IMR-90 (cell line): ENCODE measurements around the gene ZNF620. TPM values are rescaled to one million over a fixed set of nuclear protein-coding genes. Genes with fewer than 3 reads are reported as not detected.

Experiments
- ATAC-seq: fragments of 200-7000 bp; cut with Tn5 transposase; 2 replicates; pipeline ENCODE4 v1.9.1; 2020; ENCODE audit warnings: low read depth, mild to moderate bottlenecking, moderate library complexity
- BruUV-seq: library from RNA; stranded (reverse); fragments of 400-500 nt; replicated peaks from 2 replicates; lab custom pipeline; 2021; lab: Mats Ljungman, UMichigan
- CTCF ChIA-PET: fragments of 300-600 bp; formaldehyde crosslinking; extraction: SDS; loops from one replicate; lab custom pipeline; 2021; ENCODE audit warnings: antibody characterized with exemption; lab: Yijun Ruan, JAX
- POLR2A ChIA-PET: fragments of 300-600 bp; sonication (Branson Sonifier 250); formaldehyde crosslinking; loops from one replicate; lab custom pipeline; 2022; ENCODE audit warnings: antibody characterized with exemption; ENCODE audit not compliant: unreplicated experiment; lab: Charles Lee
- DNase-seq: peaks from one replicate; pipeline ENCODE4 v3.0.0; 2013
- H2AFZ ChIP-seq: replicated peaks from 2 replicates; pipeline ENCODE3; 2013; ENCODE audit warnings: low read length, mild to moderate bottlenecking; ENCODE audit not compliant: poor library complexity
- H2AK5ac ChIP-seq: 2 replicates; pipeline ENCODE4 v1.6.1; 2013; ENCODE audit warnings: low read depth, low read length, inconsistent platforms
- H2AK9ac ChIP-seq: replicated peaks from 2 replicates; pipeline ENCODE3; 2013; ENCODE audit warnings: mild to moderate bottlenecking, low read depth, low read length, moderate library complexity; ENCODE audit not compliant: poor library complexity
- H2BK120ac ChIP-seq: 2 replicates; pipeline ENCODE4 v1.6.1; 2013; ENCODE audit warnings: low read depth, low read length, inconsistent platforms
- H2BK15ac ChIP-seq: 3 replicates; pipeline ENCODE4 v1.6.1; 2013; ENCODE audit warnings: low read depth, low read length, inconsistent platforms
- H2BK20ac ChIP-seq: 2 replicates; pipeline ENCODE4 v1.6.1; 2013; ENCODE audit warnings: low read depth, mild to moderate bottlenecking, inconsistent platforms, low read length, moderate library complexity
- H2BK5ac ChIP-seq: 2 replicates; pipeline ENCODE4 v1.6.1; 2013; ENCODE audit warnings: mild to moderate bottlenecking, low read depth, low read length, inconsistent platforms; ENCODE audit not compliant: poor library complexity, severe bottlenecking
- H3K14ac ChIP-seq: replicated peaks from 2 replicates; pipeline ENCODE4 v1.6.1; 2013; ENCODE audit warnings: low read depth, low read length, inconsistent platforms
- H3K18ac ChIP-seq: 2 replicates; pipeline ENCODE4 v1.6.1; 2013; ENCODE audit warnings: low read depth, low read length, control low read depth
- H3K23ac ChIP-seq: 2 replicates; pipeline ENCODE4 v1.6.1; 2013; ENCODE audit warnings: low read depth, low read length, inconsistent platforms
- H3K27ac ChIP-seq: 2 replicates; pipeline ENCODE4 v1.5.1; 2013; ENCODE audit warnings: mild to moderate bottlenecking, control low read depth, low read length; ENCODE audit not compliant: insufficient read depth
- H3K27me3 ChIP-seq: 2 replicates; pipeline ENCODE4 v1.6.1; 2013; ENCODE audit warnings: low read length; ENCODE audit not compliant: control insufficient read depth, insufficient read depth
- H3K36me3 ChIP-seq: 2 replicates; pipeline ENCODE4 v1.6.1; 2013; ENCODE audit warnings: low read length, mixed read lengths; ENCODE audit not compliant: control insufficient read depth, insufficient read depth
- H3K4ac ChIP-seq: 2 replicates; pipeline ENCODE4 v1.6.1; 2013; ENCODE audit warnings: low read depth, low read length, inconsistent platforms
- H3K4me1 ChIP-seq: 2 replicates; pipeline ENCODE4 v1.6.1; 2013; ENCODE audit warnings: low read length, mixed read lengths; ENCODE audit not compliant: control insufficient read depth, insufficient read depth
- H3K4me2 ChIP-seq: 2 replicates; pipeline ENCODE4 v1.6.1; 2013; ENCODE audit warnings: low read depth, mild to moderate bottlenecking, control low read depth, low read length, moderate library complexity
- H3K4me3 ChIP-seq: 2 replicates; pipeline ENCODE4 v1.5.1; 2013; ENCODE audit warnings: low read depth, mild to moderate bottlenecking, control low read depth, low read length, moderate library complexity; ENCODE audit not compliant: insufficient read depth
- H3K56ac ChIP-seq: 2 replicates; pipeline ENCODE4 v1.6.1; 2013; ENCODE audit warnings: low read length, inconsistent platforms; ENCODE audit not compliant: insufficient read depth; ENCODE audit errors: extremely low read depth
- H3K79me1 ChIP-seq, 2 experiments: 2 replicates each; pipeline ENCODE4 v1.6.1; 2013; ENCODE audit warnings: low read length in 2 of 2, inconsistent platforms in 1 of 2, low read depth in 1 of 2
- H3K9ac ChIP-seq: 2 replicates; pipeline ENCODE4 v1.6.1; 2013; ENCODE audit warnings: low read depth, low read length, control low read depth
- H3K9me1 ChIP-seq: 2 replicates; pipeline ENCODE4 v1.6.1; 2013; ENCODE audit warnings: low read length, inconsistent platforms; ENCODE audit not compliant: insufficient read depth
- H3K9me3 ChIP-seq: 2 replicates; pipeline ENCODE4 v1.6.1; 2013; ENCODE audit warnings: low read length; ENCODE audit not compliant: control insufficient read depth, insufficient read depth
- H4K20me1 ChIP-seq: 2 replicates; pipeline ENCODE4 v1.6.1; 2013; ENCODE audit warnings: low read length, inconsistent platforms; ENCODE audit not compliant: insufficient read depth
- H4K5ac ChIP-seq: 2 replicates; pipeline ENCODE4 v1.6.1; 2013; ENCODE audit warnings: mild to moderate bottlenecking, low read depth, low read length, control low read depth
- H4K8ac ChIP-seq, 2 experiments: 2 replicates each; pipeline ENCODE4 v1.6.1; 2013; ENCODE audit warnings: low read depth in 2 of 2, low read length in 2 of 2, control low read depth in 1 of 2, inconsistent platforms in 1 of 2
- H4K91ac ChIP-seq: 2 replicates; pipeline ENCODE4 v1.6.1; 2013; ENCODE audit warnings: low read depth, low read length, inconsistent platforms; ENCODE audit not compliant: insufficient read depth
- BHLHE40 ChIP-seq: fragments of 150-350 bp; IDR thresholded peaks from 2 replicates; pipeline ENCODE4 v1.6.1; 2016; ENCODE audit warnings: mild to moderate bottlenecking, low read depth, low read length
- CEBPB ChIP-seq: IDR thresholded peaks from 2 replicates; pipeline ENCODE4 v1.6.1; 2012; ENCODE audit warnings: low read depth, low read length, improper control_type of control experiment
- CHD1 ChIP-seq: IDR thresholded peaks from 2 replicates; pipeline ENCODE4 v1.6.1; 2012; ENCODE audit warnings: low read depth, low read length, improper control_type of control experiment
- CTCF ChIP-seq: conservative IDR thresholded peaks from 2 replicates; pipeline ENCODE4 v1.5.1; 2012; ENCODE audit warnings: mild to moderate bottlenecking, low read depth, low read length, improper control_type of control experiment
- FOS ChIP-seq: fragments of 150-350 bp; IDR thresholded peaks from 2 replicates; pipeline ENCODE4 v1.6.1; 2016; ENCODE audit warnings: low read depth, low read length
- MAFK ChIP-seq: IDR thresholded peaks from 2 replicates; pipeline ENCODE4 v1.6.1; 2012; ENCODE audit warnings: low read depth, low read length, improper control_type of control experiment
- MAZ ChIP-seq: IDR thresholded peaks from 2 replicates; pipeline ENCODE4 v1.6.1; 2012; ENCODE audit warnings: low read depth, mild to moderate bottlenecking, low read length, improper control_type of control experiment, moderate library complexity, borderline replicate concordance
- MXI1 ChIP-seq: IDR thresholded peaks from 2 replicates; pipeline ENCODE4 v1.6.1; 2012; ENCODE audit warnings: low read depth, mild to moderate bottlenecking, low read length, moderate library complexity, borderline replicate concordance
- NFE2L2 ChIP-seq: fragments of 150-350 bp; IDR thresholded peaks from 2 replicates; pipeline ENCODE4 v1.6.1; 2016; ENCODE audit warnings: low read depth, mild to moderate bottlenecking, low read length
- POLR2A ChIP-seq: IDR thresholded peaks from 2 replicates; pipeline ENCODE4 v1.6.1; 2012; ENCODE audit warnings: mild to moderate bottlenecking, low read depth, low read length
- RAD21 ChIP-seq: IDR thresholded peaks from 2 replicates; pipeline ENCODE4 v1.6.1; 2012; ENCODE audit warnings: low read length, improper control_type of control experiment
- RCOR1 ChIP-seq: IDR thresholded peaks from 2 replicates; pipeline ENCODE4 v1.6.1; 2012; ENCODE audit warnings: mild to moderate bottlenecking, low read length, improper control_type of control experiment; ENCODE audit not compliant: insufficient replicate concordance
- RFX5 ChIP-seq: IDR thresholded peaks from 2 replicates; pipeline ENCODE4 v1.8.0; 2012; ENCODE audit warnings: low read depth, mild to moderate bottlenecking, low read length, moderate library complexity
- SMC3 ChIP-seq: fragments of 150-350 bp; IDR thresholded peaks from 2 replicates; pipeline ENCODE4 v1.6.1; 2016; ENCODE audit warnings: low read depth, mild to moderate bottlenecking, antibody characterized with exemption, low read length, moderate library complexity
- USF2 ChIP-seq: fragments of 150-350 bp; IDR thresholded peaks from 2 replicates; pipeline ENCODE4 v1.6.1; 2017; ENCODE audit warnings: mild to moderate bottlenecking, antibody characterized with exemption, low read length, low read depth
- WGBS, 2 experiments: methylation state at CpG; one replicate each; pipeline versions ENCODE4 v1.1.5 to v1.1.7; 2013; ENCODE audit warnings: missing lambda C conversion rate in 2 of 2; ENCODE audit not compliant: insufficient read length in 1 of 2; ENCODE audit errors: extremely low coverage in 2 of 2; 5-methylcytosine and 5-hydroxymethylcytosine counted together
- dilution Hi-C: fragments of 300-500 bp; cut with HindIII; formaldehyde crosslinking; loops from one replicate; pipeline ENCODE4 v1.14.3; 2018; ENCODE audit warnings: low sequenced_read_pairs; ENCODE audit not compliant: unreplicated experiment
- in situ Hi-C: fragments of 300-500 bp; cut with MboI; formaldehyde crosslinking; loops from 3 replicates; pipeline ENCODE4 v1.14.3; 2019; ENCODE audit warnings: low sequenced_read_pairs, inconsistent platforms, mixed read lengths
- intact Hi-C: fragments of 100-400 bp; cut with micrococcal nuclease; formaldehyde crosslinking; loops from 2 replicates; pipeline ENCODE4 v1.10.0; 2022
- polyA plus RNA-seq, 3 experiments: library from polyadenylated mRNA; depleted of rRNA; stranded (reverse); fragments of >200 nt; gene quantifications; 2 replicates each; pipeline ENCODE4 v1.2.3, GENCODE V29; 2012; ENCODE audit warnings: low replicate concordance in 1 of 3
- total RNA-seq: library from RNA; depleted of rRNA; stranded (reverse); fragments of >200 nt; gene quantifications from 2 replicates; pipeline ENCODE4 v1.2.3, GENCODE V29; 2012
- TF ChIP-seq, protein P1 (sequence below): fragments of 150-350 bp; IDR thresholded peaks from 2 replicates; pipeline ENCODE4 v1.6.1; 2016; ENCODE audit warnings: low read depth, mild to moderate bottlenecking, low read length, moderate library complexity, borderline replicate concordance

ZNF620 gene
- total and polyA plus RNA-seq, 2 of the 4 experiments (the other 2 are of a cell fraction), result 0.48 to 0.72 TPM

- ChIA-PET POLR2A (no interaction called here), CTCF (interaction anchor here (0.8 kb wide), 1 partner anchor 1283 kb away, joined by 3 read pairs; no protein-coding TSS in a partner anchor)
- H3K4me3 ChIP-seq, result no peak overlapping the region
- BruUV-seq, result no TSS peak
- no CpG with 5 or more reads among the region's 3 CpGs for WGBS, 2 experiments
- no peak overlapping the region for H3K14ac ChIP-seq
- H3K36me3 ChIP-seq, result peaks cover 41% of the 10 kb centered on the region
- H3K9me1 ChIP-seq, result no peaks in the 10 kb centered on the region; the same call in 1 of the 2 replicates
- H3K23ac ChIP-seq, result no peak overlapping the region
- no peak overlapping the region for H3K4me2 ChIP-seq
- H3K56ac ChIP-seq, result no peak overlapping the region
- intact Hi-C loops, result no loop called here
- no peak for ATAC-seq
- H3K27ac ChIP-seq, result no peak overlapping the region
- H3K9ac ChIP-seq, result no peak overlapping the region
- H3K9me3 ChIP-seq, result peaks cover 15% of the 10 kb centered on the region
- no peaks in the 10 kb centered on the region for H3K27me3 ChIP-seq
- H2BK20ac ChIP-seq, result no peak overlapping the region
- dilution Hi-C loops, result no loop called here
- no peak overlapping the region for H2BK120ac ChIP-seq
- H4K8ac ChIP-seq, result no peak overlapping the region
- in situ Hi-C loops, result no loop called here
- TF ChIP-seq NFE2L2 (no peak), BHLHE40 (no peak), USF2 (no peak), POLR2A (no peak), RFX5 (no peak), CTCF (no peak), MAZ (no peak), CHD1 (no peak), CEBPB (no peak), RCOR1 (no peak), MXI1 (no peak), MAFK (no peak), RAD21 (no peak), FOS (no peak), SMC3 (no peak)
- TF ChIP-seq, protein P1, sequence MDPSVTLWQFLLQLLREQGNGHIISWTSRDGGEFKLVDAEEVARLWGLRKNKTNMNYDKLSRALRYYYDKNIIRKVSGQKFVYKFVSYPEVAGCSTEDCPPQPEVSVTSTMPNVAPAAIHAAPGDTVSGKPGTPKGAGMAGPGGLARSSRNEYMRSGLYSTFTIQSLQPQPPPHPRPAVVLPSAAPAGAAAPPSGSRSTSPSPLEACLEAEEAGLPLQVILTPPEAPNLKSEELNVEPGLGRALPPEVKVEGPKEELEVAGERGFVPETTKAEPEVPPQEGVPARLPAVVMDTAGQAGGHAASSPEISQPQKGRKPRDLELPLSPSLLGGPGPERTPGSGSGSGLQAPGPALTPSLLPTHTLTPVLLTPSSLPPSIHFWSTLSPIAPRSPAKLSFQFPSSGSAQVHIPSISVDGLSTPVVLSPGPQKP, result no peak
- no peak overlapping the region for H4K5ac ChIP-seq
- H3K79me1 ChIP-seq, result peaks cover 24 to 27% of the 10 kb centered on the region in 2 experiments
- peaks cover 3% of the 10 kb centered on the region for H3K4me1 ChIP-seq
- H2BK15ac ChIP-seq, result no peak overlapping the region
- no peak overlapping the region for H3K4ac ChIP-seq
- H2AK5ac ChIP-seq, result no peak overlapping the region
- H4K91ac ChIP-seq, result no peak overlapping the region
- no peak overlapping the region for H2BK5ac ChIP-seq
- DNase-seq, result no peak
- no peak overlapping the region for H2AK9ac ChIP-seq
- no peak overlapping the region for H2AFZ ChIP-seq
- no peak overlapping the region for H3K18ac ChIP-seq
- no peaks in the 10 kb centered on the region for H4K20me1 ChIP-seq
Measured at GRCh38 chr3:40528426-40528825, 22.6 kb downstream of the ZNF620 start.
